ENCODE data around the gene IQCH.

DNA sequence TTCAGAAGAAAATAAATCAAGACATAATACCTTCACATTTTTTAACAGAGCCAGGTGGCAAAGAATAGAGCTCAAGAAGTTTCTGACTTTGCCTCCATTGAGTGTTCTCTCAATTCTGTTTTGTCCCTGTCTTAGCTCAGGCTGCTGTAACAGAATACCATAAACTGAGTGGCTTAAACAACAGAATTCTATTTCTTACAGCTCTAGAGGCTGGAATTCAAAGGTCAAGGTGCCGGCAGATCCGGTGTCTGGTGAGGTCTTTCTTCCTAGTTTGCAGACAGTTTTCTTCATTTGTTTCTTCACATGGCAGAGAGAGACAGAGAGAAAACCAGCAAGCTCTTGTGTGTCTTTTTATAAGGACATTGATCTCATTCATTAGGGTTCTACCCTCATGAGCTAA lies 25.6 kb downstream of the IQCH start:
- TF ChIP-seq POLR2AphosphoS5 (IDR thresholded peaks at IDR 0.05; ENCODE audit: low read depth) (no peak), REST (IDR thresholded peaks at IDR 0.05; ENCODE audit: unreplicated experiment) (no peak), EZH2phosphoT487 (IDR thresholded peaks at IDR 0.05; ENCODE audit: unreplicated experiment) (no peak), EZH2 (IDR thresholded peaks at IDR 0.05; ENCODE audit: low read depth, unreplicated experiment) (no peak), JUNB (IDR thresholded peaks at IDR 0.05; ENCODE audit: unreplicated experiment) (no peak), ZNF462 (CRISPR knock-in tag; IDR thresholded peaks at IDR 0.05) (no peak), CREB1 (CRISPR knock-in tag; IDR thresholded peaks at IDR 0.05; ENCODE audit: low read depth) (no peak), STAT1 (IDR thresholded peaks at IDR 0.05; ENCODE audit: unreplicated experiment) (no peak)
- TF ChIP-seq, protein P1, sequence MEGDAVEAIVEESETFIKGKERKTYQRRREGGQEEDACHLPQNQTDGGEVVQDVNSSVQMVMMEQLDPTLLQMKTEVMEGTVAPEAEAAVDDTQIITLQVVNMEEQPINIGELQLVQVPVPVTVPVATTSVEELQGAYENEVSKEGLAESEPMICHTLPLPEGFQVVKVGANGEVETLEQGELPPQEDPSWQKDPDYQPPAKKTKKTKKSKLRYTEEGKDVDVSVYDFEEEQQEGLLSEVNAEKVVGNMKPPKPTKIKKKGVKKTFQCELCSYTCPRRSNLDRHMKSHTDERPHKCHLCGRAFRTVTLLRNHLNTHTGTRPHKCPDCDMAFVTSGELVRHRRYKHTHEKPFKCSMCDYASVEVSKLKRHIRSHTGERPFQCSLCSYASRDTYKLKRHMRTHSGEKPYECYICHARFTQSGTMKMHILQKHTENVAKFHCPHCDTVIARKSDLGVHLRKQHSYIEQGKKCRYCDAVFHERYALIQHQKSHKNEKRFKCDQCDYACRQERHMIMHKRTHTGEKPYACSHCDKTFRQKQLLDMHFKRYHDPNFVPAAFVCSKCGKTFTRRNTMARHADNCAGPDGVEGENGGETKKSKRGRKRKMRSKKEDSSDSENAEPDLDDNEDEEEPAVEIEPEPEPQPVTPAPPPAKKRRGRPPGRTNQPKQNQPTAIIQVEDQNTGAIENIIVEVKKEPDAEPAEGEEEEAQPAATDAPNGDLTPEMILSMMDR (conservative IDR thresholded peaks at IDR 0.05; ENCODE audit: low read depth in 2 of 2), result no peak
